Measurements from ENCODE around the gene ERBIN. TPM values are rescaled to one million over a fixed set of nuclear protein-coding genes. Genes with fewer than 3 reads are reported as not detected.

ERBIN gene
- total and polyA plus RNA-seq, 2 of the 8 experiments (the other 6 are each of a cell fraction or from before 2014, with no cell fraction given): 7.7 to 33.2 TPM

DNA sequence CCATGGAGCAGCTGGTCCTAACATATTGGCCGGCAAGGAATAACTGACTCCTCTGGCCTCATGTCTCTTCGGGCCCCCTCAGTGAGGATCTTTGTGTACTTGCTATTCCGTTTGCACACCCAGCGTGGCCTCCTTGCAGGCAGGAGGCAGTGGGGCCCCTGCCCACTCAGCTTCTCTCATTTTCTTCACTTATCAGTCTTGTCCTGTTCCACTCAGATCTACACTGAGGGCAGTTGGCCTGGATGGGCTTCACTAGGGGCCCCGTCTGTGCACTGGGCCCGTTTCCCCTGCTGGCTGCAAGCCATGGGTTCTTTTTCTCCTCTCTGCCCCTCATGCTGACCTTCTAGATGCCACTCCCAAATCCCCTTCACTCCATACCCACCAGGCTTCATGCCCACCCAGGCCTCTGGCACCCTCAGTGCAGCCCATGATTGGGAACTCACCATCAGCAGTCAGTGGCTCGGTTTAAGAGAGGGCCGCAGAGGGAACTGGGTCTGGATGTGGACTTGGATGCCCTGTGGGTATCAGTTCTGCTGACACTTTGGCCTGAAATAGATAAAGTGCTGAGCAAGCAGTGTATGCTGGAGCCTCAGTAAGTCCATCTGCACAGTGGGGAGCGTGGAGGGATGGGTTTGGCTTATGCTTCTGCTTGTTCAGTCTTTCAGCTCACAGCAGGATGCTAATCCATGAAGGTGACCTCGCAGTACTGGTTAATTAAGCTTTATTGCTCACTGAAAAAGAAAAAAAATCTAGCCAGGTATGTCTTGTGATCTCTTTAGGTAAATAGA lies 57.9 kb downstream of the ERBIN start:
- Histone ChIP-seq H2BK15ac (ENCODE audit: low read length) (no peak overlapping the region), H4K20me1 (replicated peaks in 1 of 2; ENCODE audit: control insufficient read depth in 1 of 2, insufficient read depth in 2 of 2, low read length in 2 of 2) (peaks cover 7 to 10% of the 10 kb centered on the region in 2 experiments), H3K36me3 (ENCODE audit: control insufficient read depth in 2 of 4, insufficient read depth in 4 of 4, low read length in 3 of 4) (no peaks in the 10 kb centered on the region; a peak in 2 of 8 replicates), H3K27me3 (replicated peaks in 1 of 4; ENCODE audit: control insufficient read depth in 3 of 4, extremely low read depth in 1 of 4, insufficient read depth in 3 of 4, low read length in 3 of 4) (no peaks in the 10 kb centered on the region), H3K18ac (ENCODE audit: extremely low read depth, low read length) (no peak overlapping the region), H3K79me2 (ENCODE audit: control insufficient read depth in 1 of 2, insufficient read depth in 2 of 2, low read length in 2 of 2) (peaks cover 0 to 88% of the 10 kb centered on the region in 2 experiments; a peak in 3 of 4 replicates), H3K4me3 (ENCODE audit: extremely low read depth in 1 of 4, insufficient read depth in 2 of 4, low read depth in 3 of 4, low read length in 4 of 4) (no peak overlapping the region), H2BK12ac (ENCODE audit: low read depth, low read length) (no peak overlapping the region; the same call in 1 of the 2 replicates), H2BK5ac (ENCODE audit: low read depth, low read length) (no peak overlapping the region), H4K8ac (ENCODE audit: extremely low read depth, insufficient read depth, low read length) (no peak overlapping the region), H3K79me1 (ENCODE audit: low read depth, low read length) (peaks cover 5% of the 10 kb centered on the region), H3K23ac (ENCODE audit: insufficient read length) (no peak overlapping the region), H3K4me1 (replicated peaks in 1 of 4; ENCODE audit: control insufficient read depth in 3 of 4, insufficient read depth in 4 of 4, low read length in 3 of 4) (peaks cover 3 to 22% (median 7%) of the 10 kb centered on the region in 4 experiments; a peak in 6 of 7 replicates), H3K4me2 (ENCODE audit: insufficient read depth in 1 of 2, low read depth in 2 of 2, low read length in 2 of 2) (no peak overlapping the region), H4K5ac (ENCODE audit: insufficient read length, low read depth, low read length) (no peak overlapping the region), H2BK120ac (replicated peaks; ENCODE audit: low read depth, low read length) (no peak overlapping the region), H3K9me3 (ENCODE audit: insufficient read depth in 2 of 2, low read depth in 1 of 2, low read length in 1 of 2) (no peaks in the 10 kb centered on the region), H3K23me2 (ENCODE audit: low read depth, low read length) (no peaks in the 10 kb centered on the region), H4K91ac (replicated peaks; ENCODE audit: insufficient read length, low read length) (no peak overlapping the region), H3K56ac (replicated peaks; ENCODE audit: insufficient read length, low read depth, low read length) (no peak overlapping the region), H3K27ac (ENCODE audit: low read depth, low read length) (0 out of 2 replicates have a peak overlapping the region, but pooled peaks have one; percentile 3), H3K14ac (ENCODE audit: insufficient read length) (no peak overlapping the region), H2AFZ (ENCODE audit: low read length) (no peak overlapping the region), H2BK20ac (ENCODE audit: low read length) (no peak overlapping the region), H3K9ac (replicated peaks in 1 of 4; ENCODE audit: extremely low read depth in 1 of 4, low read depth in 3 of 4, low read length in 3 of 4) (no peak overlapping the region), H3K4ac (replicated peaks; ENCODE audit: insufficient read length, low read depth, low read length) (no peak overlapping the region), H2AK5ac (ENCODE audit: low read depth, low read length) (no peak overlapping the region)
- WGBS, 2 experiments (ENCODE audit: extremely low coverage in 1 of 2, insufficient coverage in 1 of 2, insufficient read length in 1 of 2, insufficient replicate concordance in 2 of 2, low coverage in 1 of 2, low lambda C conversion rate in 2 of 2, missing lambda C conversion rate in 1 of 2): 90% methylated on average over 10 of the region's 10 CpGs; no CpG with 5 or more reads in 1 of the 2 experiments
- POLR2A ChIA-PET (ENCODE audit: partially characterized antibody): interaction anchor here (1.4 kb wide), 1 partner anchor 8 kb away, joined by 3 read pairs; no protein-coding TSS in a partner anchor
- CTCF ChIA-PET (ENCODE audit: partially characterized antibody): interaction anchor here (0.7 to 1.1 kb wide), 2 partner anchors 11 to 18 kb away, joined by 3 read pairs; no protein-coding TSS in a partner anchor
- FAIRE-seq (no peak), DNase-seq (ENCODE audit: low read depth in 1 of 2, low spot score in 2 of 2) (no peak)
- TF ChIP-seq TAF1 (IDR thresholded peaks at IDR 0.05; ENCODE audit: low read depth, low read length) (no peak), MAFK (IDR thresholded peaks at IDR 0.05; ENCODE audit: low read depth, low read length) (peak; percentile 63; the same call in 1 of the 2 replicates)
